K562 (cell line): ENCODE results near the gene ZACN. TPM values are rescaled to one million over a fixed set of nuclear protein-coding genes. Genes with fewer than 3 reads are reported as not detected.
"Not testable (repeated sequence)": the region's sequence is repeated elsewhere in the genome, so short reads cannot be mapped to it uniquely, and the experiment has no call there.

ENCODE experiments used
- ATAC-seq: fragments of 200-7000 bp; cut with Tn5 transposase; 3 replicates; pipeline ENCODE4 v1.9.1; 2020; ENCODE audit warnings: moderate library complexity
- BruUV-seq: library from RNA; stranded (reverse); fragments of 400-500 nt; replicated peaks from 2 replicates; lab custom pipeline; 2021; lab: Mats Ljungman, UMichigan
- CTCF ChIA-PET: fragments of 300-600 bp; formaldehyde crosslinking; extraction: SDS; loops from one replicate; lab custom pipeline; 2021; ENCODE audit warnings: low intra/inter-chr PET ratio; lab: Yijun Ruan, JAX
- POLR2A ChIA-PET: fragments of 300-600, 350-650 bp; sonication (Branson Sonifier 250); formaldehyde crosslinking; extraction: SDS; loops from one replicate; lab custom pipeline; 2021; ENCODE audit warnings: antibody characterized with exemption, inconsistent platforms; lab: Yijun Ruan, JAX
- DNase-seq, 4 experiments: peaks; one replicate each; pipeline versions ENCODE4 v3.0.0 to v3.0.0-alpha.2; 2011 to 2018; ENCODE audit warnings: low spot score in 3 of 4, mixed read lengths in 3 of 4; ENCODE audit errors: extremely low read depth in 1 of 4
- FAIRE-seq: peaks from 2 replicates; lab custom pipeline; 2011; peaks lifted over from hg19 to GRCh38; lab: Jason Lieb, UNC
- H2AFZ ChIP-seq: 2 replicates; pipeline ENCODE4 v1.6.0; 2011; ENCODE audit warnings: low read depth, low read length, control low read depth, inconsistent platforms
- H3K27ac ChIP-seq: fragments of 200-600 bp; 3 replicates; pipeline ENCODE4 v1.8.0; 2011; ENCODE audit warnings: low read depth, mild to moderate bottlenecking, control low read depth, inconsistent platforms, low read length, moderate library complexity, mixed read lengths; ENCODE audit errors: extremely low read depth
- H3K27me3 ChIP-seq, 2 experiments: fragments of 300-600 bp in 1 of 2; 2 replicates in 1 of 2; 3 replicates in 1 of 2; pipeline versions ENCODE4 v1.6.0 to v1.8.0; 2011; ENCODE audit warnings: inconsistent platforms in 2 of 2, low read length in 2 of 2, mild to moderate bottlenecking in 1 of 2, mixed read lengths in 1 of 2, moderate library complexity in 1 of 2; ENCODE audit not compliant: control insufficient read depth in 2 of 2, insufficient read depth in 2 of 2
- H3K36me3 ChIP-seq: fragments of 300-600 bp; 3 replicates; pipeline ENCODE4 v1.8.0; 2011; ENCODE audit warnings: mild to moderate bottlenecking, low read length, inconsistent platforms; ENCODE audit not compliant: control insufficient read depth, insufficient read depth
- H3K4me1 ChIP-seq, 2 experiments: fragments of 200-600 bp in 1 of 2; replicated peaks in 1 of 2; 2 replicates in 1 of 2; 3 replicates in 1 of 2; pipeline versions ENCODE4 v1.5.1 to v1.8.0; 2011; ENCODE audit warnings: inconsistent platforms in 2 of 2, low read length in 2 of 2, mild to moderate bottlenecking in 1 of 2, mixed read lengths in 1 of 2, moderate library complexity in 1 of 2; ENCODE audit not compliant: control insufficient read depth in 2 of 2, insufficient read depth in 2 of 2
- H3K4me2 ChIP-seq: 2 replicates; pipeline ENCODE4 v1.6.1; 2011; ENCODE audit warnings: low read length, control low read depth, inconsistent platforms, mixed read lengths; ENCODE audit not compliant: insufficient read depth
- H3K4me3 ChIP-seq: fragments of 200-600 bp; sonication (generic), shearing (Covaris generic); 2 replicates; pipeline ENCODE4 v1.5.1; 2016; ENCODE audit warnings: control low read depth, inconsistent platforms
- H3K79me2 ChIP-seq: fragments of 200-600 bp; 3 replicates; pipeline ENCODE4 v1.8.0; 2011; ENCODE audit warnings: low read length, inconsistent platforms; ENCODE audit not compliant: control insufficient read depth, insufficient read depth
- H3K9ac ChIP-seq, 2 experiments: 2 replicates each; pipeline versions ENCODE4 v1.6.0 to v1.6.1; 2011; ENCODE audit warnings: low read depth in 2 of 2, low read length in 2 of 2, control low read depth in 1 of 2, inconsistent platforms in 1 of 2, mild to moderate bottlenecking in 1 of 2, mixed read lengths in 1 of 2; ENCODE audit not compliant: insufficient read depth in 1 of 2
- H3K9me1 ChIP-seq: one replicate; pipeline ENCODE4 v1.6.0; 2011; ENCODE audit warnings: inconsistent platforms, mild to moderate bottlenecking, low read length, moderate library complexity; ENCODE audit not compliant: control insufficient read depth, insufficient read depth
- H3K9me3 ChIP-seq: replicated peaks from 2 replicates; pipeline ENCODE4 v1.5.1; 2011; ENCODE audit warnings: low read depth, low read length, inconsistent platforms; ENCODE audit not compliant: control insufficient read depth, insufficient read depth
- H4K20me1 ChIP-seq: replicated peaks from 2 replicates; pipeline ENCODE4 v1.6.1; 2011; ENCODE audit warnings: low read length, inconsistent platforms, mixed read lengths; ENCODE audit not compliant: control insufficient read depth, insufficient read depth
- NFIC ChIP-seq: fragments of 450-650 bp; IDR thresholded peaks from 2 replicates; pipeline ENCODE4 v1.6.1; 2017; ENCODE audit warnings: mild to moderate bottlenecking, inconsistent platforms
- NFIX ChIP-seq: fragments of 250-450 bp; sonication (Bioruptor Pico); IDR thresholded peaks from 2 replicates; pipeline ENCODE4 v1.4.0; 2020; ENCODE audit warnings: low read depth, mild to moderate bottlenecking, moderate library complexity
- SUPT5H ChIP-seq: fragments of 450-650 bp; IDR thresholded peaks from 2 replicates; pipeline ENCODE4 v1.6.1; 2016
- ZNF121 ChIP-seq: sonication (generic); formaldehyde crosslinking; conservative IDR thresholded peaks from 2 replicates; pipeline ENCODE4 v1.8.0; 2022; ENCODE audit warnings: missing genetic modification reagents
- WGBS: fragments of 100-300 bp; shearing (Covaris generic); methylation state at CpG from one replicate; pipeline ENCODE4 v1.1.6; 2016; ENCODE audit warnings: low coverage, mixed read lengths; ENCODE audit not compliant: insufficient coverage; ENCODE audit errors: missing lambda C conversion rate; 5-methylcytosine and 5-hydroxymethylcytosine counted together
- in situ Hi-C: fragments of 300-500 bp; cut with MboI; formaldehyde crosslinking; loops from 4 replicates; pipeline ENCODE4 v1.15.0; 2018; ENCODE audit warnings: inconsistent platforms, mixed read lengths
- intact Hi-C: fragments of 100-400 bp; cut with micrococcal nuclease; formaldehyde crosslinking; loops from 2 replicates; pipeline ENCODE4 v1.14.2; 2022
- polyA plus RNA-seq, 8 experiments: library from polyadenylated mRNA; depleted of rRNA in 4 of 8; stranded (reverse) in 5 of 8; unstranded in 3 of 8; fragments of >200 nt; fragmentation: Nextera tagmentation in 2 of 8; fragmentation: Illumina TruSeq in 1 of 8; extraction: Ambion mirVana in 2 of 8; extraction: Trizol in 1 of 8; gene quantifications; 2 replicates each; pipeline versions ENCODE4 v1.2.1 to v1.2.3, GENCODE V29; 2011 to 2014; ENCODE audit warnings: inconsistent platforms in 1 of 8, missing spikeins in 1 of 8
- total RNA-seq, 7 experiments: library from RNA; depleted of rRNA in 6 of 7; stranded (reverse); fragments of >200 nt in 6 of 7; fragmentation: Illumina TruSeq in 2 of 7; extraction: Trizol in 2 of 7; gene quantifications; 2 replicates each; pipeline versions ENCODE4 v1.2.1 to v1.2.3, GENCODE V29; 2011 to 2021; ENCODE audit warnings: low replicate concordance in 1 of 7

The ZACN gene
- total and polyA plus RNA-seq, 9 of the 15 experiments (the other 6 are each of a cell fraction or from before 2014, with no cell fraction given), result 0.07 TPM; not detected in 8

GRCh38 chr17:76042868-76043267 lies 36.1 kb upstream of the ZACN start:
- H3K79me2 ChIP-seq, DNase-seq, BruUV-seq, H3K27ac ChIP-seq, H2AFZ ChIP-seq, H3K4me2 ChIP-seq, H3K9ac ChIP-seq, intact Hi-C loops, H3K4me3 ChIP-seq, H3K27me3 ChIP-seq, in situ Hi-C loops, H3K9me3 ChIP-seq, H4K20me1 ChIP-seq, H3K4me1 ChIP-seq, ATAC-seq, H3K9me1 ChIP-seq, FAIRE-seq: not testable (repeated sequence)
- ChIA-PET POLR2A (interaction anchor here (0.6 to 2.0 kb wide), 2 partner anchors 12 to 27 kb away, joined by 3 to 9 read pairs; no protein-coding TSS in a partner anchor), CTCF (interaction anchor here (0.7 kb wide), 1 partner anchor 81 kb away, joined by 5 read pairs; no protein-coding TSS in a partner anchor)
- WGBS, result 96% methylated on average over 3 of the region's 3 CpGs
- peaks cover 94% of the 10 kb centered on the region for H3K36me3 ChIP-seq
- peak; percentile 14; the same call in 1 of the 2 replicates for TF ChIP-seq SUPT5H
- 0 out of 2 replicates have a peak, but pooled peaks have one; percentile 26 for TF ChIP-seq ZNF121

GRCh38 chr17:76044475-76045007 lies 34.4 kb upstream of the ZACN start:
- H3K9me3 ChIP-seq, FAIRE-seq, H3K9ac ChIP-seq, H3K27me3 ChIP-seq, H2AFZ ChIP-seq, H3K4me3 ChIP-seq, H3K27ac ChIP-seq, H3K4me1 ChIP-seq, H3K4me2 ChIP-seq, BruUV-seq, intact Hi-C loops, DNase-seq: not testable (repeated sequence)
- peaks cover 94% of the 10 kb centered on the region for H3K36me3 ChIP-seq
- peak; percentile 70 for TF ChIP-seq NFIX (CRISPR knock-in tag)
- TF ChIP-seq NFIC, result peak; percentile 94
- TF ChIP-seq, all 486 proteins: peak for 2; not testable (repeated sequence) for 484
- 91% methylated on average over 5 of the region's 11 CpGs for WGBS
- H4K20me1 ChIP-seq, POLR2A ChIA-PET, H3K79me2 ChIP-seq, CTCF ChIA-PET, H3K9me1 ChIP-seq, in situ Hi-C loops, ATAC-seq: not testable (repeated sequence)
